ENCODE measurements around the gene SMIM13.

- TF ChIP-seq POLR2A (IDR thresholded peaks at IDR 0.05; ENCODE audit: low read depth, low read length) (no peak), TAF1 (IDR thresholded peaks at IDR 0.05; ENCODE audit: low read depth, low read length) (no peak), POLR2AphosphoS5 (IDR thresholded peaks at IDR 0.05; ENCODE audit: low read depth, low read length) (no peak)
Observed at GRCh38 chr6:11171952-11172351, 78.3 kb downstream of the SMIM13 start.

All from GM12891 (cell line).